LoVo (cell line): ENCODE measurements around the gene ANKFY1.
A peak's percentile ranks its signal among the peaks of the same experiment; 100 is the strongest.
"Not testable (repeated sequence)": the region's sequence is repeated elsewhere in the genome, so short reads cannot be mapped to it uniquely, and the experiment has no call there.

Experiments
- DNase-seq: peaks from one replicate; pipeline ENCODE4 v3.0.0-alpha.2; 2016; ENCODE audit warnings: low spot score

ANKFY1 gene

GRCh38 chr17:4261452-4261851, 2.3 kb downstream of the ANKFY1 start:
- no peak for DNase-seq

- no peak for DNase-seq
Measured at GRCh38 chr17:4258867-4259266, 4.9 kb downstream of the ANKFY1 start.

- DNase-seq: no peak
Measured at GRCh38 chr17:4256952-4257351, 6.8 kb downstream of the ANKFY1 start.

GRCh38 chr17:4255271-4255670, 8.5 kb downstream of the ANKFY1 start:
- not testable (repeated sequence) for DNase-seq

GRCh38 chr17:4250887-4251286, 12.9 kb downstream of the ANKFY1 start:
- no peak for DNase-seq

GRCh38 chr17:4249452-4250029, 14.2 kb downstream of the ANKFY1 start:
- peak; percentile 53 for DNase-seq

GRCh38 chr17:4248504-4249277, 15.1 kb downstream of the ANKFY1 start:
- no peak for DNase-seq

- DNase-seq: peak; percentile 64
Measured at GRCh38 chr17:4247971-4248388, 15.8 kb downstream of the ANKFY1 start.

GRCh38 chr17:4247361-4247970, 16.3 kb downstream of the ANKFY1 start:
- peak; percentile 31 for DNase-seq

GRCh38 chr17:4246674-4247073, 17.1 kb downstream of the ANKFY1 start:
- no peak for DNase-seq

- no peak for DNase-seq
Measured at GRCh38 chr17:4241535-4241934, 22.2 kb downstream of the ANKFY1 start.

- DNase-seq: no peak
Measured at GRCh38 chr17:4236456-4236855, 27.3 kb downstream of the ANKFY1 start.

GRCh38 chr17:4235372-4236279, 28.2 kb downstream of the ANKFY1 start:
- DNase-seq: no peak

GRCh38 chr17:4234401-4234800, 29.4 kb downstream of the ANKFY1 start:
- no peak for DNase-seq

- no peak for DNase-seq
Measured at GRCh38 chr17:4233668-4234258, 30.0 kb downstream of the ANKFY1 start.

GRCh38 chr17:4232168-4232813, 31.5 kb downstream of the ANKFY1 start:
- DNase-seq: no peak

- peak; percentile 41 for DNase-seq
Measured at GRCh38 chr17:4229627-4230541, 33.9 kb downstream of the ANKFY1 start.

GRCh38 chr17:4221899-4222659, 41.7 kb downstream of the ANKFY1 start:
- DNase-seq: no peak

- no peak for DNase-seq
Measured at GRCh38 chr17:4221163-4221562, 42.6 kb downstream of the ANKFY1 start.
